MM.1S (cell line): ENCODE measurements around the gene JAG1.

Experiments used
- EZH2 ChIP-seq: fragments of 300-600 bp; sonication (generic); optimal IDR thresholded peaks from 2 replicates; pipeline ENCODE3; 2017; ENCODE audit warnings: low read depth, mild to moderate bottlenecking, antibody characterized with exemption, low read length, mixed read lengths
- TF ChIP-seq, protein P1 (sequence below): fragments of 300-600 bp; sonication (generic); IDR thresholded peaks from 2 replicates; pipeline ENCODE4 v1.5.1; 2016; ENCODE audit warnings: antibody characterized with exemption, low read length, mixed read lengths

DNA sequence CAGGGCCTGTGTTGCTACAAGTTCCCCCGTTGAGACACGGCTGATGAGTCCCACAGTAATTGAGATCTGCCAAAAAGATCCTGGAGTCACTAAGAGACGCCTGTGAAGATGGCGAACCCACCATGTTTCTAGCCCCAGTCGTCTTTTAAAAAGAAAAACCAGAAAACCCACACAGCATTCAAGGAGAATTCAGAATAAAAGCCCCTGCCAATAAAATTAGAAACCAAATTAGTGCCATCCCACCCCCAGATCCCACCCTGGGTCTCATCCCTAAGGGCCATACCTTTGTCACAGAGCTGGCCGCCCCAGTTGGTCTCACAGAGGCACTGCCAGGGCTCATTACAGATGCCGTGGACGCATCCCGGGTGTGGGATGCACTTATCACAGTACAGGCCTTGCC is 21.6 kb downstream of the JAG1 start:
- no peak for TF ChIP-seq EZH2
- TF ChIP-seq, protein P1, sequence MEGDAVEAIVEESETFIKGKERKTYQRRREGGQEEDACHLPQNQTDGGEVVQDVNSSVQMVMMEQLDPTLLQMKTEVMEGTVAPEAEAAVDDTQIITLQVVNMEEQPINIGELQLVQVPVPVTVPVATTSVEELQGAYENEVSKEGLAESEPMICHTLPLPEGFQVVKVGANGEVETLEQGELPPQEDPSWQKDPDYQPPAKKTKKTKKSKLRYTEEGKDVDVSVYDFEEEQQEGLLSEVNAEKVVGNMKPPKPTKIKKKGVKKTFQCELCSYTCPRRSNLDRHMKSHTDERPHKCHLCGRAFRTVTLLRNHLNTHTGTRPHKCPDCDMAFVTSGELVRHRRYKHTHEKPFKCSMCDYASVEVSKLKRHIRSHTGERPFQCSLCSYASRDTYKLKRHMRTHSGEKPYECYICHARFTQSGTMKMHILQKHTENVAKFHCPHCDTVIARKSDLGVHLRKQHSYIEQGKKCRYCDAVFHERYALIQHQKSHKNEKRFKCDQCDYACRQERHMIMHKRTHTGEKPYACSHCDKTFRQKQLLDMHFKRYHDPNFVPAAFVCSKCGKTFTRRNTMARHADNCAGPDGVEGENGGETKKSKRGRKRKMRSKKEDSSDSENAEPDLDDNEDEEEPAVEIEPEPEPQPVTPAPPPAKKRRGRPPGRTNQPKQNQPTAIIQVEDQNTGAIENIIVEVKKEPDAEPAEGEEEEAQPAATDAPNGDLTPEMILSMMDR, result no peak
